Activated T-cell treated with anti-CD3 and anti-CD28 coated beads, Interleukin-2, amount 50 U/mL, for 4 hours (primary cell): Measurements from ENCODE around the gene EPHA10. TPM values are rescaled to one million over a fixed set of nuclear protein-coding genes. Genes with fewer than 3 reads are reported as not detected.
A peak's percentile ranks its signal among the peaks of the same experiment; 100 is the strongest.
"Not testable (repeated sequence)": the region's sequence is repeated elsewhere in the genome, so short reads cannot be mapped to it uniquely, and the experiment has no call there.

Source experiments
- ATAC-seq, 2 donors: fragments of 200-7000 bp; cut with Tn5 transposase; one replicate each; pipeline ENCODE4 v1.10.0; 2021
- DNase-seq: peaks from one replicate; pipeline ENCODE4 v3.0.0-alpha.2; 2020
- H3K27me3 Mint-ChIP-seq: one replicate; pipeline ENCODE4 v1.8.0; 2021; ENCODE audit warnings: low read depth, mixed read lengths
- H3K36me3 Mint-ChIP-seq: one replicate; pipeline ENCODE4 v1.8.0; 2022; ENCODE audit warnings: mixed read lengths; ENCODE audit not compliant: insufficient read depth
- H3K4me1 Mint-ChIP-seq: one replicate; pipeline ENCODE4 v1.8.0; 2021; ENCODE audit warnings: low read depth, mixed read lengths
- H3K4me3 Mint-ChIP-seq: one replicate; pipeline ENCODE4 v1.8.0; 2021; ENCODE audit warnings: mild to moderate bottlenecking, moderate library complexity, mixed read lengths
- H3K9me3 Mint-ChIP-seq: one replicate; pipeline ENCODE4 v1.8.0; 2021; ENCODE audit warnings: mixed read lengths
- total RNA-seq, 3 donors: library from RNA; stranded (reverse); gene quantifications; one replicate each; pipeline ENCODE4 v1.2.1, GENCODE V29; 2021

EPHA10 gene
- total RNA-seq, 3 donors from 2014 or later, result 0.13 to 0.71 (median 0.27) TPM

DNA sequence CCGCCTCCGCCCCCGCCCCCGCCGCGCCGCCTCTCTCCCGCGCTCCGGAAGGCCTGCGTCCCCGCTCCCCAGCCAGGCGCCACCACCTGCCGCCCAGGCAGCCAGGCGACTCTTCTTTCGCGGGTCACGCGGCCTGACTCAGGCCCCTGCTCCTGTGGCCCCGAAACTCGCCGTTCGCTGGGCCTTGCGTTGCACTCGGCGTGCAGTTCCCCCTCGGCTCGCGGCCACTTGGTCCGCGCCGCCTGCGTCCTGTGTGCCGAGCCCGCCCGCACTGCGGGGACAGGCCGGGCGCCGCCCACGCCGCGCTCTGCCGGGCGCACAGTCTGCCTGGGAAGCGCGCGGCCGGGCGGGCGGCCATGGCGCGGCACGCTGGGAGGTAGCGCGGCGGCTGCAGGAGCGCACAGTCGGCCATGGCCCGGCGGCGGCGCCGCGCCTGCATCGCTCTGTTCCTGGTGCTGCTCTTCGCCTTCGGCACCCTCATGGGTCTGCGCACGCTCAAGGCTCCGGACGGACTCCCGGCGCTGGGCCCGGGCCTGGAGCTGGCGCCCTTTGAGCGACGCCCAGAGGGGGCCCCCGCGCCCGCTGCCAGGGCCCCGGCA, 29.0 kb upstream of the EPHA10 start, which contains the start of gene MANEAL:
MANEAL (plus strand) TSS at position 75 of the 599 bp plus-strand sequence; CDS start at position 411, 336 bp downstream.
- Mint-ChIP-seq H3K27me3 (peaks cover 32% of the 10 kb centered on the region), H3K9me3 (no peaks in the 10 kb centered on the region)
- peak; percentile 80 to 83 for ATAC-seq

DNA sequence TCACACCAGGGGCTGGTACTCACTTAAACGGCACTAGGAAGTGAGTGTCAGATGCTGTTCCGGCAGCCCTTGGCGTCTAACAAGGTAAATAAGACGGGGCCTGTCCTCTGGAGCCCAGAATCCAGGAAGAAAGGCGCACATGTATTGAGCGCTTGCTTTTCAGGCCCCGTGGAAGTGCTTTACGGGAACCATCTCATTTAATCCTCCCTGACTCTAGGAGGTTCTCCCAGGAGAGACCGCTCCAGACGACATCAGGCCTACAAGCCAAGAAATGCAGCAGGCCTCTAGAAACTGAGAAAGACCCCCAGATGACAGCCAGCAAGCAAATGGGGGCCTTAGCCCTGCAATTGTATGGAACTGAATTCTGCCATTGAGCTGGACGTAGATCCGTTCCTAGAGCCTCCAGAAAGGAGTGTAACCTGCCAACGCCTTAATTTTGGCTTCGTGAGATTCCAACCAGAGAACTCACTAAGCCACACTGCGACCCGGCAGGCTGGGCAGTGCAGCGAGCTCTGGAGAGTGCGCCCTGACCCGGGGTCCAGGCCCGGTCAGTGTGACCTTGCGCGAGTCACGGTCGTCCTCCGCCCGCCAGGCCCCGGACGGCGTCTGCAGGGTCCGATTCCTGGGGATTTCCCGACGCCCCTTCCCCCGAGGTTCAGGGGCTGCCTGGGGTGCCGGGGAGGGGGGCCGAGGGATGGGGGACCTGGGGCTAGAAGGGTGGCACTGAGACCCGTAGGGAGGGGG, 28.2 kb upstream of the EPHA10 start:
- no peak for ATAC-seq
- Mint-ChIP-seq H3K4me3 (peak overlapping the region; percentile 51), H3K27me3 (peaks cover 34% of the 10 kb centered on the region), H3K36me3 (peaks cover 2% of the 10 kb centered on the region), H3K9me3 (no peaks in the 10 kb centered on the region), H3K4me1 (peaks cover 12% of the 10 kb centered on the region)
- no peak for DNase-seq

More for the DNA sequence above, 29.0 kb upstream of the EPHA10 start, which contains the start of gene MANEAL:
- Mint-ChIP-seq H3K4me3 (peak within 1 kb of the TSS; percentile 76), H3K4me1 (peaks cover 12% of the 10 kb centered on the region), H3K36me3 (peaks cover 5% of the 10 kb centered on the region)
- no peak for DNase-seq

DNA sequence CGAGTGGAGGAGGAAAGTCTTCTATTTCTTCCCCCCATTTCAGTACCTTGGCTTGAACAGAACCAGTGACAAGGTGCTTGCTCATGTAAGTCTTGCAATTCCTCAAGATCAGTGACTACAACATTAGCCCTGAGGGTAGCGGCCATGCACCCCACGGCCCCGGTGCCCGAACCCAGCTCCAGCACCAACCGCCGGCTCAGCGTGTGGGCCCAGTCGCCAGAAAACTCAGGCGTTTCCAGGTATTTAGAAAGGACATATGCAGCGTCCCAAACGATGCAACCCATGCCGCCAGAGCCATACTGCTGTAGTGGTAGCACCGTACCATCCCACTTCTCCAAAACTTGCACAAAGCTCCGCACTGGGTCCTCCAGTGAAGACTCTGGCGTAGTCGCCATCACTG, 17.6 kb upstream of the EPHA10 start:
- H3K4me1 Mint-ChIP-seq, result peaks cover under 1% of the 10 kb centered on the region
- no peaks in the 10 kb centered on the region for H3K36me3 Mint-ChIP-seq
- H3K9me3 Mint-ChIP-seq, result no peaks in the 10 kb centered on the region
- ATAC-seq (no peak), DNase-seq (no peak)
- no peak overlapping the region for H3K4me3 Mint-ChIP-seq
- H3K27me3 Mint-ChIP-seq, result peaks cover 12% of the 10 kb centered on the region

DNA sequence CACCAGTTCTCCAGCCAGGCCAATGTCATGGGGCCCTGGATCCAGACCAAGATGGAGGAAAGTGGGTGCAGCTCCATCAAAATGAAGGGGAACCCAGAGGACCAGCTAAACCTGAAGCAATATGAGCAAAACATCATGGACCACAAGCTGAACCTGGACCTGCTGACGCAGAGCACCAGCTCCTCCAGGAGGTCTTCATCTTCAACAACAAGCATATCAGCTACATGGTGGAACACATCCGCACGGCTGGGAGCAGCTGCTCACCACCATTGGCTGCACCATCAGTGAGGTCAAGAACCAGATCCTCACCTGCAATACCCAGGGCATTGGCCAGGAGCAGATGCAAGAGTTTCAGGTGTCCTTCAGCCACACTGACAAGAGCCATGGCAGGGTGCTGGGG, 13.7 kb upstream of the EPHA10 start:
- Mint-ChIP-seq H3K4me1 (peaks cover 6% of the 10 kb centered on the region), H3K4me3 (no peak overlapping the region), H3K36me3 (no peaks in the 10 kb centered on the region), H3K9me3 (no peaks in the 10 kb centered on the region), H3K27me3 (peaks cover 4% of the 10 kb centered on the region)
- ATAC-seq (no peak), DNase-seq (no peak)

DNA sequence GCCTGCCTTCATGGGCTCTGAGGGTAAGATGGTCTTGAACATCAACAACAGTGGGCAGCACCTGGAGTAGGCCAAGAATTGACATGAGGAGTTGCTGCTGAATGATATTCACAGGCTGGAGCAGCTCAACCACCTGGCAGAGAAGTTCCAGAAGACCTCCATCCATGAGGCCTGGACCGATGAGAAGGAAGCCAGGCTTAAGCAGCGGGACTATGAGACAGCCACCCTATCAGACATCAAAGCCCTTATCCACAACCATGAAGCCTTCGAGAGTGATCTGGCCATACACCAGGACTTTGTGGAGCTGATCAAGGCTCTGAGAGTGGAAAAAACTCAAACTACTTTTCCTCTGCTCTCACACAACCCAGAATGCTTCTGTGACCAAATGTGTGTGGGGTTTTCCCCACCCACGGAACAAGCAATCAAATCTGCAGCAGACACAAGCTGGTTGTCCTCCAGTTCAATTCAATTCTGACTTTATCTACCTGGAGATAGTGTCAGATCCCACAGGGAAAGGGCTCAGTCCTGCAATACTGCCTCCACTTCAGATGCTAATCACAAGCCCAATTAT, 12.1 kb upstream of the EPHA10 start:
- Mint-ChIP-seq H3K36me3 (no peaks in the 10 kb centered on the region), H3K27me3 (peaks cover 11% of the 10 kb centered on the region), H3K4me1 (peaks cover 6% of the 10 kb centered on the region), H3K9me3 (no peaks in the 10 kb centered on the region), H3K4me3 (no peak overlapping the region)
- ATAC-seq, result peak; percentile 51 to 67
- DNase-seq, result no peak

DNA sequence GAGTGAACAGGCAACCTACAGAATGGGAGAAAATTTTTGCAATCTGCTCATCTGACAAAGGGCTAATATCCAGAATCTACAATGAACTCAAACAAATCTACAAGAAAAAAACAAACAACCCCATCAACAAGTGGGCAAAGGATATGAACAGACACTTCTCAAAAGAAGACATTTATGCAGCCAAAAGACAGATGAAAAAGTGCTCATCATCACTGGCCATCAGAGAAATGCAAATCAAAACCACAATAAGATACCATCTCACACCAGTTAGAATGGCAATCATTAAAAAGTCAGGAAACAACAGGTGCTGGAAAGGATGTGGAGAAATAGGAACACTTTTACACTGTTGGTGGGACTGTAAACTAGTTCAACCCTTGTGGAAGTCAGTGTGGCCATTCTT, 6.5 kb upstream of the EPHA10 start:
- peaks cover 50% of the 10 kb centered on the region for H3K27me3 Mint-ChIP-seq

DNA sequence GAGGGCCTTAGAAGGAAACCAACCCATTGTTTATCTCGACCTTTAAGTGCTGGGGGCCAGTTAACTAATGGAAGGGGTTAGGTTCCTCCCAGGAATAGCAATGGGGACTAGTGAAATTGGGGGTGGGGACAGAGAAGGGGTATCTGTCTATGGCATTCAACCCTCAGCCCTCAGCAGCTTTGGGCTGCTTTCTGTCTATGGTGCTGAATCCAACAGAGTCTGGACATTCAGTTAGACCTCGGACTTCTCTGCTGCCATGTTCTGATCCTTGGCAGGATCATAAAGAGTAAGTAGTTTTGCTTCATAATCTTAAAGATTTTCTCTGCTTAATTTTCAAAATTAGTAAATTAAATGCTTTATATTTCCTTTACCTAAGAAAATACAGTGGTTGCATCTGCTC, 2.6 kb upstream of the EPHA10 start:
- Mint-ChIP-seq H3K36me3 (no peaks in the 10 kb centered on the region), H3K4me1 (peaks cover 14% of the 10 kb centered on the region), H3K4me3 (no peak overlapping the region), H3K9me3 (no peaks in the 10 kb centered on the region), H3K27me3 (peaks cover 81% of the 10 kb centered on the region)
- ATAC-seq (no peak), DNase-seq (no peak)

More for the DNA sequence above, 6.5 kb upstream of the EPHA10 start:
- not testable (repeated sequence) for H3K4me1 Mint-ChIP-seq, H3K4me3 Mint-ChIP-seq, H3K9me3 Mint-ChIP-seq, DNase-seq, ATAC-seq, H3K36me3 Mint-ChIP-seq

DNA sequence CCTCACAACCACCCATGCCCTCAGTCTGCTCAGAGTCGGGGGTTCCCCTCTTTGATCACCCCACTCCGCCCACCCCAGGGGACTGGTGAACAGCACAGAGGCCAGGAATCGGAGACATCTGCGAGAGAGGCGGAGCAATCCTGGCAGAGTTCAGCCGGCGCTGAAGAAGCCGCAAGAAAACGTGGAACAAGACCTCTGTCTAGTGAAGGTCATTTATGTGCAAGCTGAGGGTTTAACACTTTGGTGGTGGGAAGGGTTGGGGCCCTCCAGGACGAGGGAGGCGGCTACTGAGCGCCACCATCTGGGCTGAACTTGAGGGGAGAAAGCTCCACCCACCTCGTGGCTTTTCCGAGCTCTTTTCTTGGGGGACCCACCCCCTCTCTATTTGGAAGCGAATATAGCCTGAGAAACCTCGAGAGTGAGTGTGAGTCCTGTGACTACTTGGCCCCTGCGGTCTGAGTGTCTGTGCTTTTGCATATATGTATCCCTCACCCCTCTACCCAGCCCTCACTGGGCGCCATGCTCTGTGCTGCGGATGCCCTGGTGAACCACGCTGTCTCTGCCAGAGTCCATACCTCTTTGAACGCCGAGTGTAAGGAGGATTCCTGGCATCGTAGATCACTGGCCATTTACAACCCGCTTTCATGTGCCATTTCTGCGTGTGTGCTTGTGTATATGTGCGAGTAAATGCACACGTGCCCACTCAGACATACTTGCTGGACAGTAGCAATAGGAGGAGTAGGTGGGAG, 1.2 kb upstream of the EPHA10 start:
- peak overlapping the region; percentile 29 for H3K4me3 Mint-ChIP-seq
- ATAC-seq, result peak; percentile 69 to 72
- peaks cover 90% of the 10 kb centered on the region for H3K27me3 Mint-ChIP-seq
- no peaks in the 10 kb centered on the region for H3K9me3 Mint-ChIP-seq
- H3K36me3 Mint-ChIP-seq, result no peaks in the 10 kb centered on the region
- H3K4me1 Mint-ChIP-seq, result peaks cover 14% of the 10 kb centered on the region
- no peak for DNase-seq

DNA sequence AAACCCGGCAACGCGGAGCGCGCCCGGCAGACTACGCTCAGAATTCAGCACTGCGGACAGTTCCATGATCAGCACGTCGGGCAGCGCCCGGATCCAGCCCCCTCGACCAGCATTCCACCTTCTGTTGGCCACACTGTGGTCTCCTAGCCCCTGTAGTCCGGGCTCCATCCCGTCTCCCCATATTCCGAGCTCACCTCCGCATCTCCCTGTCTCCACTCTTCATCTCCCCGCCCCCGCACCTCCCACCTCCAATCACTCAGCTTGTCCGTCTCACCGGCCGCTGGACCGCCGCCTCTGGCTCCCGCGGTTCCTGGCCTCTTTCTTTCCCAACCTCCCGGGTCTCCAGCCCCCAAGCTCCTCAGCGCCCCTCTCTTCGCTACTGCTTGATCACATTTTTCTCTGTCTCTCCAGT, 500 bp downstream of the EPHA10 start:
- DNase-seq, result no peak
- Mint-ChIP-seq H3K27me3 (peaks cover 78% of the 10 kb centered on the region), H3K36me3 (no peaks in the 10 kb centered on the region), H3K9me3 (no peaks in the 10 kb centered on the region), H3K4me1 (peaks cover 14% of the 10 kb centered on the region), H3K4me3 (no peak overlapping the region)
- ATAC-seq, result peak; percentile 37 to 65

DNA sequence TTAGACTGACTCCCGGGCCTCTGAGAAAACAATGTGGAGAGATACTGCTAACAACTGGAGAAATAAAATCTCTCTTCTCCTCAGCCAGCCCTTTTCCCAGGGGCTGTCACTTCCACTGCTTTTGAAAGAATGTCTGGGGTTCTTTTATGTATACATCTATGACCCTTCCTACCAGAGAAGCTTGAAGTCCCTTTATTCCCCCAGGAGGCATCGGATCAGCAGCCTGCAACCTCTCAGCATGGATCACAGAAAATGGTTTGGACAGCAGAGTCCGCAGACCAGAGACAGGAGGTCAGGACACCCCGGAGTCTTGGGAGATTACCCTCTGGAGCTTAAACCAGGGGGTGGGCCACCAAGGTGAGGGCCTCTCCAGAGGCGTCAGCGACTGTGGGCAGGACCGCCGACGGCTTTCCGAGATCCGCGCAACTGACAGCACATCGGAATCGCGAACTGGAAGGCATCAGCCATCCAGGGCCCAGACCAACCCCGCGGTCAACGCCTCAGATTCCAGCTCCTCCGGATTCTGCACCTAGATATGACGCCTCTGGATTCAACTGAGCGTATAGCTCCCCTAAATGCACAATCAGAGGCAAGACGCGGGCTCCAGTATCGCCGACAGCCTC, 1.0 kb downstream of the EPHA10 start:
- ATAC-seq (no peak), DNase-seq (no peak)
- Mint-ChIP-seq H3K4me1 (peaks cover 14% of the 10 kb centered on the region), H3K27me3 (peaks cover 73% of the 10 kb centered on the region), H3K4me3 (no peak overlapping the region), H3K36me3 (no peaks in the 10 kb centered on the region), H3K9me3 (no peaks in the 10 kb centered on the region)

DNA sequence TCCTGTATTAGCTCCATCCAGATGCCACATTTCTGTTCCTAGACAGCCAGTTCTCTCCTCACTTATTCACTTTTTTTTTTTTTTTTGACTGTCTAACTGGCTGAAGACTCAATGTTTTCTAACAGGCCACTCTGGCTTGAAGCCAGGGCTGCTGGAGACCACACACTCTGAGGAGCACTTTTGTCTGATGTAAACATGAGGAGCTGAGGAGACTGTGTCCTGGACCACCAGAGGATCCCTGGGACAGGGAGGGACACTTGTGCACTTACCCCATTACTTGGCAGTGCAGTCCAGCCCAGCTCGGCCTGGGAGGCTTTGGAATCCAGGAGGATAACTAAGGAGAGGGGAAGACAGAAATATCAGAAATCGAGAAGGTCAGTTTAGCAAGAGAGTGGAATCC, 2.4 kb downstream of the EPHA10 start:
- H3K4me3 Mint-ChIP-seq, result no peak overlapping the region
- no peaks in the 10 kb centered on the region for H3K9me3 Mint-ChIP-seq
- H3K27me3 Mint-ChIP-seq, result peaks cover 61% of the 10 kb centered on the region
- H3K36me3 Mint-ChIP-seq, result no peaks in the 10 kb centered on the region
- DNase-seq (no peak), ATAC-seq (no peak)
- peaks cover 14% of the 10 kb centered on the region for H3K4me1 Mint-ChIP-seq

DNA sequence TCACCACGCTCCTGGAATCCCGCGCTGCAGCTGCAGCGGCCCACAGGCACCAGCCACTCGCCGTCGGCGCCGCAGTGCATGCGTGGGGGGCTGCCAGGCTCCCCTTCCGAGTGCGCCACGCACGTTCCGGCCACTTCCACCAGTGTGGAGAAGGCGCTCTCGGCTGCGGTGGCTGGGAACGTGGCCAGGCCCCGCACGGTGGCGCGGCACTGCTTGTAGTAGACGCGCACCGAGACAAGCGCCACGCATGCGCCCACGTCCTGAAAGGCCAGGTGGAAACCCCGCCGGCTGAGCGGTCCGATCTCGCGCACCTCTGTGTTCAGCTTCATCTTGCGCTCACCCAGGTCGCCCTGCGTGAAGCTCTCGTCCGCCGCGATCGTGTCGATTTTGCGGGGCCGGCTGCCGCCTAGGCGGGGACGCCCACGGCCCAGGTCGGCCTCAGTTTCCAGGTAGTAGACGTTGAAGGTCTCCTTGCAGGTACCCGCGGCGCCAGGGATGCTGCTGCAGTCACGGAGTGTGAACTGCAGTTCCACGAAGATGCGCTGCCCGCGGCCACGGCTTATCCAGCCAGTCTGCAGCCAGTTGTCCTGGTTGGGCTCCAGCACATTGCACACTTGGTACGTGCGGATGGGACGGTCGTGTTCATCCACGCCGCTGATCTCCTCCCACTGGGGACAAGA, 3.4 kb downstream of the EPHA10 start:
- Mint-ChIP-seq H3K27me3 (peaks cover 54% of the 10 kb centered on the region), H3K9me3 (no peaks in the 10 kb centered on the region)
- ATAC-seq, result no peak

DNA sequence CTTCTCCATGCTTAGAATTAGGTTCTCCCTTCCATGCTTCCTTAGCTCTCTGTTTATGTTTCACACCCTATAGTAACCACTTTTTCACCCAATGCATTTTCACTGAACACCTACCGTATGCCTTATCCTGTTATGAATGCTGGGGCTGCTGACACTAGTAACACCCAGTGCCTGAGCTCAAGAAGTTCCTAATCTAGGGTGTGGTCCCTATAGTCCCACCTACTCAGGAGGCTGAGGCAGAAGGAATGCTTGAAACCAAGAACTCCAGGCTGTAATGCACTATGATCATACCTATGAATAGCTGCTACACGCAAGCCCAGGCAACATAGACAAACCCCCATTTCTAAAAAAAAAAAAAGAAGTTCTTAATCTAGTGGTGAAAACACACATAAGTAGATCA, 5.5 kb downstream of the EPHA10 start:
- ATAC-seq, result no peak
- Mint-ChIP-seq H3K27me3 (peaks cover 46% of the 10 kb centered on the region), H3K4me3 (no peak overlapping the region), H3K36me3 (no peaks in the 10 kb centered on the region), H3K9me3 (no peaks in the 10 kb centered on the region), H3K4me1 (peaks cover 6% of the 10 kb centered on the region)
- DNase-seq, result no peak

More for the DNA sequence above, 3.4 kb downstream of the EPHA10 start:
- Mint-ChIP-seq H3K4me3 (no peak overlapping the region), H3K4me1 (peaks cover 14% of the 10 kb centered on the region), H3K36me3 (no peaks in the 10 kb centered on the region)
- no peak for DNase-seq
